ENCODE data around the gene SMIM15. TPM values are rescaled to one million over a fixed set of nuclear protein-coding genes. Genes with fewer than 3 reads are reported as not detected.

Gene SMIM15
- total RNA-seq, 1 experiment from 2014 or later, result 83.9 TPM

GRCh38 chr5:61180886-61181285 is 18.6 kb upstream of the SMIM15 start (continued):
- no peak for TF ChIP-seq REST (IDR thresholded peaks at IDR 0.05; ENCODE audit: low read depth)
- no peak for TF ChIP-seq JUND (IDR thresholded peaks at IDR 0.05)
- TF ChIP-seq ZNF274 (IDR thresholded peaks at IDR 0.05; ENCODE audit: low read depth, low read length), result no peak

GRCh38 chr5:61178702-61179101 is 16.4 kb upstream of the SMIM15 start:
- intact Hi-C loops (cut with micrococcal nuclease), result no loop called here
- no peak overlapping the region for H3K4me2 ChIP-seq (ENCODE audit: low read length)
- H3K27me3 ChIP-seq (ENCODE audit: insufficient read depth, low read length), result no peaks in the 10 kb centered on the region
- H2AFZ ChIP-seq (ENCODE audit: low read depth, low read length, poor library complexity, severe bottlenecking), result no peak overlapping the region
- DNase-seq (ENCODE audit: low read depth, low spot score) (no peak), ATAC-seq (no peak)
- no peak overlapping the region for H3K27ac ChIP-seq (ENCODE audit: low read depth, low read length)
- no peak overlapping the region for H3K4me3 ChIP-seq (replicated peaks in 1 of 2; ENCODE audit: low read depth in 1 of 2, low read length in 2 of 2)
- no peaks in the 10 kb centered on the region for H3K79me2 ChIP-seq (ENCODE audit: insufficient read depth, low read length)
- H3K9me2 ChIP-seq (ENCODE audit: insufficient read depth), result no peaks in the 10 kb centered on the region
- no peaks in the 10 kb centered on the region for H4K20me1 ChIP-seq (ENCODE audit: insufficient read depth)
- ChIA-PET RAD21 (ENCODE audit: low non-redundant PET in 1 of 2, low total read pairs in 2 of 2, uncharacterized antibody in 2 of 2, unreplicated experiment in 2 of 2) (no interaction called here), POLR2A (no interaction called here), CTCF (no interaction called here)
- H3K9ac ChIP-seq (ENCODE audit: low read length), result no peak overlapping the region
- H3K36me3 ChIP-seq (ENCODE audit: control insufficient read depth in 1 of 2, insufficient read depth in 2 of 2, low read length in 2 of 2), result no peaks in the 10 kb centered on the region
- TF ChIP-seq JUND (IDR thresholded peaks at IDR 0.05), result no peak
- TF ChIP-seq REST (IDR thresholded peaks at IDR 0.05; ENCODE audit: low read depth), result no peak
- TF ChIP-seq, protein P1, sequence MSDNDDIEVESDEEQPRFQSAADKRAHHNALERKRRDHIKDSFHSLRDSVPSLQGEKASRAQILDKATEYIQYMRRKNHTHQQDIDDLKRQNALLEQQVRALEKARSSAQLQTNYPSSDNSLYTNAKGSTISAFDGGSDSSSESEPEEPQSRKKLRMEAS (IDR thresholded peaks at IDR 0.05), result no peak
- no peak for TF ChIP-seq SRF (IDR thresholded peaks at IDR 0.05; ENCODE audit: low read depth)
- no peak for TF ChIP-seq FOSL1 (IDR thresholded peaks at IDR 0.05; ENCODE audit: low read depth)
- TF ChIP-seq, protein P2, sequence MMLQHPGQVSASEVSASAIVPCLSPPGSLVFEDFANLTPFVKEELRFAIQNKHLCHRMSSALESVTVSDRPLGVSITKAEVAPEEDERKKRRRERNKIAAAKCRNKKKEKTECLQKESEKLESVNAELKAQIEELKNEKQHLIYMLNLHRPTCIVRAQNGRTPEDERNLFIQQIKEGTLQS (IDR thresholded peaks at IDR 0.05), result no peak
- no peak for TF ChIP-seq TCF7L2 (IDR thresholded peaks at IDR 0.05; ENCODE audit: borderline replicate concordance, extremely low read depth, insufficient read depth, insufficient read length)
- no peak for TF ChIP-seq CBX3 (IDR thresholded peaks at IDR 0.05; ENCODE audit: low read depth)
- no peak for TF ChIP-seq SP1 (IDR thresholded peaks at IDR 0.05; ENCODE audit: low read depth)
- TF ChIP-seq POLR2AphosphoS5 (IDR thresholded peaks at IDR 0.05; ENCODE audit: low read depth, low read length), result no peak
- no peak for TF ChIP-seq CTCF (IDR thresholded peaks at IDR 0.05 in 2 of 3, conservative IDR thresholded peaks at IDR 0.05 in 1 of 3; ENCODE audit: borderline replicate concordance in 1 of 3, insufficient read depth in 1 of 3, low read depth in 2 of 3, low read length in 2 of 3)
- TF ChIP-seq POLR2A (IDR thresholded peaks at IDR 0.05; ENCODE audit: borderline replicate concordance, extremely low read depth, insufficient read depth, insufficient read length), result no peak
- TF ChIP-seq ZNF274 (IDR thresholded peaks at IDR 0.05; ENCODE audit: low read depth, low read length), result no peak
- TF ChIP-seq SIN3A (IDR thresholded peaks at IDR 0.05; ENCODE audit: low read depth), result no peak
- TF ChIP-seq YY1 (IDR thresholded peaks at IDR 0.05; ENCODE audit: extremely low read depth, insufficient replicate concordance, low read depth, low read length), result no peak
- no peak for TF ChIP-seq ZFX (IDR thresholded peaks at IDR 0.05)
- no peak for TF ChIP-seq EGR1 (IDR thresholded peaks at IDR 0.05; ENCODE audit: low read depth)
- H3K4me1 ChIP-seq (ENCODE audit: control insufficient read depth in 1 of 2, insufficient read depth in 2 of 2, low read length in 2 of 2), result no peaks in the 10 kb centered on the region
- H3K9me3 ChIP-seq (ENCODE audit: control insufficient read depth in 1 of 2, insufficient read depth in 1 of 2, low read depth in 1 of 2, low read length in 2 of 2), result no peaks in the 10 kb centered on the region
- BruUV-seq (replicated peaks), result no TSS peak

Measured in HCT116 (cell line).